Stimulated activated CD4-positive, alpha-beta T cell treated with anti-CD3 and anti-CD28 coated beads, Interleukin-15, amount 100 ng/mL, for 48 hours (primary cell): ENCODE measurements around the gene FAM204A.

Source experiments
- DNase-seq, 2 donors: peaks; one replicate each; pipeline ENCODE4 v3.0.0-alpha.2; 2020; ENCODE audit warnings: low read depth in 2 of 2

FAM204A gene

GRCh38 chr10:118332236-118332635 is 9.9 kb downstream of the FAM204A start:
- DNase-seq = no peak

GRCh38 chr10:118330295-118331076 is 11.6 kb downstream of the FAM204A start:
- DNase-seq = no peak

- DNase-seq = no peak
These were observed 18.0 kb downstream of the FAM204A start for GRCh38 chr10:118324140-118324539.

- no peak for DNase-seq
These were observed 20.2 kb downstream of the FAM204A start for GRCh38 chr10:118321724-118322575.

GRCh38 chr10:118315629-118316028 is 26.5 kb downstream of the FAM204A start:
- no peak for DNase-seq

GRCh38 chr10:118314882-118315281 is 27.2 kb downstream of the FAM204A start:
- no peak for DNase-seq

- DNase-seq = no peak
These were observed 30.6 kb downstream of the FAM204A start for GRCh38 chr10:118311505-118311904.

- no peak for DNase-seq
These were observed 31.3 kb downstream of the FAM204A start for GRCh38 chr10:118310822-118311221.

GRCh38 chr10:118309911-118310310 is 32.2 kb downstream of the FAM204A start:
- DNase-seq = no peak

- no peak for DNase-seq
These were observed 33.5 kb downstream of the FAM204A start for GRCh38 chr10:118308664-118309063.

GRCh38 chr10:118307859-118308258 is 34.3 kb downstream of the FAM204A start:
- DNase-seq = no peak

- DNase-seq = no peak
These were observed 34.9 kb downstream of the FAM204A start for GRCh38 chr10:118307220-118307619.

GRCh38 chr10:118305730-118306129 is 36.4 kb downstream of the FAM204A start:
- DNase-seq = no peak

GRCh38 chr10:118304521-118304920 is 37.6 kb downstream of the FAM204A start:
- DNase-seq = no peak

GRCh38 chr10:118301211-118301610 is 40.9 kb downstream of the FAM204A start:
- DNase-seq = no peak

- DNase-seq = no peak
These were observed 41.8 kb downstream of the FAM204A start for GRCh38 chr10:118300320-118300719.

- no peak for DNase-seq
These were observed 43.3 kb downstream of the FAM204A start for GRCh38 chr10:118298787-118299186.

- no peak for DNase-seq
These were observed 51.0 kb downstream of the FAM204A start for GRCh38 chr10:118291122-118291521.

GRCh38 chr10:118290471-118290995 is 51.6 kb downstream of the FAM204A start:
- DNase-seq = no peak

- DNase-seq = no peak
These were observed 54.9 kb downstream of the FAM204A start for GRCh38 chr10:118287076-118287806.

GRCh38 chr10:118286051-118286838 is 55.9 kb downstream of the FAM204A start:
- DNase-seq = no peak
